GM19239 (cell line): Measurements from ENCODE around the gene PKN1.
"Not testable (repeated sequence)": the region's sequence is repeated elsewhere in the genome, so short reads cannot be mapped to it uniquely, and the experiment has no call there.

ENCODE experiments used
- DNase-seq: peaks from one replicate; pipeline ENCODE4 v3.0.0; 2011; ENCODE audit warnings: low spot score; ENCODE audit not compliant: insufficient read length
- FAIRE-seq: peaks from 2 replicates; lab custom pipeline; 2011; peaks lifted over from hg19 to GRCh38; lab: Jason Lieb, UNC

PKN1 gene

GRCh38 chr19:14432791-14433553, at the start of gene PKN1:
TSS of gene PKN1 (plus strand) at chr19:14433306. CDS start at chr19:14433522, 216 bp downstream.
- peak; percentile 78 for DNase-seq
- no peak for FAIRE-seq

- DNase-seq (no peak), FAIRE-seq (peak; percentile 88)
These were observed 49.2 kb upstream of the PKN1 start for GRCh38 chr19:14383661-14384555.

GRCh38 chr19:14385492-14385891, 47.6 kb upstream of the PKN1 start:
- FAIRE-seq (peak; percentile 62), DNase-seq (no peak)

- FAIRE-seq (no peak), DNase-seq (no peak)
These were observed 42.6 kb upstream of the PKN1 start for GRCh38 chr19:14390548-14390947.

- no peak for DNase-seq
- FAIRE-seq: no peak
These were observed 41.8 kb upstream of the PKN1 start for GRCh38 chr19:14391156-14391821.

GRCh38 chr19:14393329-14393728, 39.8 kb upstream of the PKN1 start:
- FAIRE-seq: no peak

GRCh38 chr19:14394167-14394566, 38.9 kb upstream of the PKN1 start:
- no peak for DNase-seq
- no peak for FAIRE-seq

More at GRCh38 chr19:14393329-14393728, 39.8 kb upstream of the PKN1 start:
- DNase-seq: no peak

GRCh38 chr19:14395262-14395661, 37.8 kb upstream of the PKN1 start:
- FAIRE-seq: no peak
- no peak for DNase-seq

GRCh38 chr19:14395710-14396336, 37.3 kb upstream of the PKN1 start:
- DNase-seq (no peak), FAIRE-seq (no peak)

GRCh38 chr19:14396730-14397129, 36.4 kb upstream of the PKN1 start:
- not testable (repeated sequence) for DNase-seq, FAIRE-seq

GRCh38 chr19:14397168-14397567, 35.9 kb upstream of the PKN1 start:
- FAIRE-seq, DNase-seq: not testable (repeated sequence)

- FAIRE-seq (no peak), DNase-seq (no peak)
These were observed 32.1 kb upstream of the PKN1 start for GRCh38 chr19:14400951-14401431.

- no peak for FAIRE-seq
- DNase-seq: no peak
These were observed 31.5 kb upstream of the PKN1 start for GRCh38 chr19:14401468-14402195.

- no peak for DNase-seq
- no peak for FAIRE-seq
These were observed 30.6 kb upstream of the PKN1 start for GRCh38 chr19:14402332-14403144.

GRCh38 chr19:14403145-14403930, 29.8 kb upstream of the PKN1 start:
- FAIRE-seq, DNase-seq: not testable (repeated sequence)

- no peak for FAIRE-seq
- DNase-seq: no peak
These were observed 28.8 kb upstream of the PKN1 start for GRCh38 chr19:14404312-14404711.

GRCh38 chr19:14405380-14405757, 27.7 kb upstream of the PKN1 start:
- DNase-seq: no peak
- FAIRE-seq: no peak
